Cardiac septum (tissue), 1 donor: ENCODE data around the gene TMCO4. TPM values are rescaled to one million over a fixed set of nuclear protein-coding genes. Genes with fewer than 3 reads are reported as not detected.
"Not testable (repeated sequence)": the region's sequence is repeated elsewhere in the genome, so short reads cannot be mapped to it uniquely, and the experiment has no call there.

ENCODE experiments used
- DNase-seq: peaks from one replicate; pipeline ENCODE4 v3.0.0-alpha.2; 2020; ENCODE audit warnings: low spot score
- intact Hi-C: fragments of 100-400 bp; cut with DNase I; formaldehyde crosslinking; loops from one replicate; pipeline ENCODE4 v1.14.0; 2022
- total RNA-seq: library from RNA; stranded (reverse); fragmentation: NEBNext Ultra II Directional; extraction: Animal tissue kit (Norgen Biotek cat#: 25700); gene quantifications from one replicate; pipeline ENCODE4 v1.2.1, GENCODE V29; 2021
- donor health status: DM: no; HTN: no; CAD: no.

TMCO4 gene
- total RNA-seq, 1 donor from 2014 or later = 9.3 TPM

DNA sequence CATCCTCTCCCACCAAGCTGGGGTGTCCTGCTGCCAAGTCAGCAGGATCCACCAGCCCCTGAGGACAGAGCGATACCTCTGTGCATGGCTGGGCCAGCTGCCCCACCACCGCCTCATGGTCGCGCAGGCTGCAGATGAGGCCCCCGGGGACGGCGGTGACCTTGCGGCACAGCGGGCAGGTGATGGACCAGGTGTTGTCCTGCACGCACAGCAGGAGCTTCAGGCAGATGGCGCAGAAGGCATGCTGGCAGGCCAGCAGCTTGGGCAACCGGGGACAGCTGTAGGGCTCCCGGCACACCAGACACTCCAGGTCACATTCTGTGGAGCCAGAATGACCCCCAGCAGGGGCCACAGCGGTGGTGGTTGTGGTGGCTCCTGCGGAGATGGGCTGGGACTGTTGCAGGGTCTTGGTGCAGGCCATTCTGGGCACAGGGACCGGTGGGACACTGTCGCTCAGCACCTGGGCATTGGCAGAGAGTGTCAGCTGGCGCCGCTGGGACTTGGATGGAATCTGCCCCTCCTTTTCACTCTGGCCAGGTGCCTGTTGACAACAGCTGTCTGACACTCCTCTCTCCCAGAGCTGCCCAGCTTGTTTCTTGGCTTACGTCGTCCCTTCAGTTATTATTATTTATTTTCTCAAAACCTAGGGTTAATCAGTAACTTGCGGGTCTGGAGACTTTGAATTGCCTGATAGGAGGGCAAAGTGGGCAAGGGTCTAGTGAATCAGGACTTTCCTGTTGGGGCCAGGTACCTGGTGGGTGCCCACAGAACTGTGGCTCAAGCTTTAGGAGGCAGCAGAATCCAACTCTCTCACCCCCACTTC lies 15.2 kb upstream of the TMCO4 start, which contains the start of gene RNF186:
TSS of gene RNF186 (minus strand) at position 603 of the 823 bp plus-strand sequence. CDS start at position 421, 182 bp downstream.
- intact Hi-C loops = no loop called here
- no peak for DNase-seq

GRCh38 chr1:19814244-19814661 lies 14.5 kb upstream of the TMCO4 start:
- DNase-seq = no peak
- intact Hi-C loops = no loop called here

DNA sequence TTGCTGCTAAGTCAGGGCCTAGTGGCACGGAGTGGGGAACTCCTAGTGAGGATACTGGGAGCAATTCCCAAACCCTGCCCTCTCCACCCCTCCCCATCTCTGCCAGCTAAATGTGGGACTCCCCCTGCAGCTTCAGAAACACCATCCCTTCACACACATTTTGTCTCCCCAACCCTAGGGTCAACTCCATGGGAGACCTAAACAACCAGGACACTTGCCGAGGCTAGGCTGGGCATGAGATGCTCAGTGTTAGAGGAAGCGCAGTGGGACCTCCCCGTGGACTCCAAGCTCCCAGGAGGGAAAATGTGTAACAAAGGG lies 13.9 kb upstream of the TMCO4 start:
- DNase-seq = no peak
- intact Hi-C loops = no loop called here

- intact Hi-C loops = no loop called here
- DNase-seq = no peak
These were observed 13.3 kb upstream of the TMCO4 start for GRCh38 chr1:19812875-19813642.

DNA sequence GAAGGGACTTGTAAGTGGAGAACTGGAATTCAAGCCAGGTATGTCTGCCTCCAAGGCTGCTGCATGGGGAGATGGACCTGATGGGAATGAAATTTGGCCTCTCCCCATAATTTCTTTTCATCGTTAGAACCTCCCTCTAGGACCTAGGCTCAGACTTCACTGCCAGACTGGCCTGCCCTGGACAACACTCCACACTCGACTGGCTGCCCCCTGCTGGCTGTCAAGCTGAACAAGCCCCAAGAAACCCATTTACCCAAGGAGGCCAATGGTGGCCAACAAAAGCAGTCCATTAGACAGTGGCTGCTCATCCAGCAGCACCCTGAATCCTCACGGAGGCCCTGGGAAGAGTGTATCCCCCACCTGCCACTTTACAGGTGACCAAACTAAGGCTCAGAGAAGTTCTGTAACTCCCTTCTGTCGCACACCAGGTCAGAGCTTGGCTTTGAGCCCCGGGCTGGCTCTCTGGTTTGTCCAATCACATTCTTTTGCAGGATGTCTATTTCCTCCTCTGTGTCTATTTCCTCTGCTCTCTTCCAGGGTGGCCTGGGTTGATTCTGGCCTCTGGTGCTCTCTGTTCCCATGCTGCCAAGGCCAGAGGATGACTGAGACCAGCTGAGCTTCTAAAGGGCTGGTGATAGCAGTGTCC lies 11.6 kb upstream of the TMCO4 start:
- no peak for DNase-seq
- intact Hi-C loops = no loop called here

- intact Hi-C loops = no loop called here
These were observed 9.5 kb upstream of the TMCO4 start for GRCh38 chr1:19809044-19809750.

DNA sequence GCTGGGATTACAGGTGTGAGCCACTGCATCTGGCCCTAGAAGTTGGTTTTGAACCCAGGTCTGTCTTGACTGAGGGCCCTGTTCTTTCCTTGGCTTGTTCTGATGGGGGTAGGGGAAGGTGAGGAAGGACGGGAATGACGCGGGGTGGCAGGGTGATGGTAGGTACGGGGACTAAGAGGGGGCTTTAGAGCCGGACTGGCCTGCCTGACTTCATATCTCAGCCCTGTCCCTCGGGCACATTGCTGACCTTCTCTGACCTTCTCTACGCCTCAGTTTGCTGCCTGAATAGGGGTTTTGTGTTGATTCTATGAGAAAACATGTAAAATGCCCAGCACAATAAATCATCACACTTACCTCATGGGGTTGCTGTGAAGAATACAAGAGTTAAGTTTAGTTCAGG lies 8.6 kb upstream of the TMCO4 start:
- DNase-seq = no peak
- intact Hi-C loops = no loop called here

More at GRCh38 chr1:19809044-19809750, 9.5 kb upstream of the TMCO4 start:
- no peak for DNase-seq

DNA sequence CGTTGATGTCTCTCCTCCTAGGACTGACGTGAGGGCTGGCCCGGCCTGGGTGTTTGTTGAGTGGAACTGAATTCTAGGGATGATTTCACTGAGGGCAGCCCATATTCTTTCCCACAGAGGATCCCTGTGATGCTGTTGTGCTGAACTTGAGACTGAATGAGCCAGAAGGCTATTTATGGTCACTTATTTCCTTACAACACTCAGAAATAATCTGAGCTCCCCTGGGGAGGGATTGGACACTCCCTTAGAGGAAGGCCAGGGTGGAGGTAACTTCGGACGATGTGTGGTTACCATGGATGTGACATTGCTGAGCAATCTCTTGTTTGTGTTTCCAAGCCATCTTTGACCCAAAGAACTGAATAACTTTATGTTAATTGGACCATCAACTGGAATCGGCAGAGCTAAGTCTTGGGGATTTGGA lies 5.1 kb upstream of the TMCO4 start:
- intact Hi-C loops = no loop called here
- DNase-seq = no peak

- no peak for DNase-seq
- intact Hi-C loops = no loop called here
These were observed 2.6 kb upstream of the TMCO4 start for GRCh38 chr1:19802269-19802668.

- intact Hi-C loops = no loop called here
- DNase-seq = peak; percentile 80
These were observed 524 bp upstream of the TMCO4 start for GRCh38 chr1:19800076-19800804.

DNA sequence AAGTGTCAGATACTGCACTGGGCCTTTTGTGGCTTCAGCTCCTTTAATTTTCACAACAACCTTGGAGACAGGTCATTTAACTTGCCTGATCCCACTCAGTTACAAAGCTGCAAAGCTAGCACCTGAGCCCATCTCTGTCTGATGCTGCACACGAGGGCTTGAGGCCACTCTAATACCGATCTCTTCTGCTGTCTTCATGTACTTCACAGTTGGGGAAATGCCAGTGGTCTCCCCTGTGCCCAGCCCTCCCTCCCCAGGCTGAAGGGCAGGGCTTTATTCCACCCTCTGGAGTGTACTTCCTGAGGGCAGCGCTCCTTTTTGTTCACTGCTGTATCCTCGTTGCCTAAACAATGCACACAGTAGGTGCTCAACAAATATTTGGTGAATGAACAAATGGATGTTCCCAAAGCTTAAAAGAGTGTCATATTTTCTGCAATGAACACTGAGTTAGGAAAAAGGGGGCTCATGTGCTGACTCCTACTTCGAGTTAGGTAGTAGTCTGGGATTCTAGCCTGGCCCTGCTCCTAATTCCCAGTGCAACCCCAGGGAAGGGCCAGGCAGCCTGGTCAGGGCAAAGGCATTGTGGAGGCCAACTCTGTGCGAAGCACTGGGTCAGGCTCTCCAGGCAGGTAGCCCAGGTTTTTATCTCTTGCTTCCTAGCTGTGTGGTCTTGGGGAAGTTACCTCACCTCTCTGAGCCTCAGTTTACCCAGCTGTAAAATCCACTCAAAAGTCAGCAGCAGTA lies 1.1 kb downstream of the TMCO4 start:
- intact Hi-C loops = no loop called here
- DNase-seq = no peak

GRCh38 chr1:19797827-19798226 lies 1.9 kb downstream of the TMCO4 start:
- intact Hi-C loops = no loop called here
- DNase-seq = no peak

DNA sequence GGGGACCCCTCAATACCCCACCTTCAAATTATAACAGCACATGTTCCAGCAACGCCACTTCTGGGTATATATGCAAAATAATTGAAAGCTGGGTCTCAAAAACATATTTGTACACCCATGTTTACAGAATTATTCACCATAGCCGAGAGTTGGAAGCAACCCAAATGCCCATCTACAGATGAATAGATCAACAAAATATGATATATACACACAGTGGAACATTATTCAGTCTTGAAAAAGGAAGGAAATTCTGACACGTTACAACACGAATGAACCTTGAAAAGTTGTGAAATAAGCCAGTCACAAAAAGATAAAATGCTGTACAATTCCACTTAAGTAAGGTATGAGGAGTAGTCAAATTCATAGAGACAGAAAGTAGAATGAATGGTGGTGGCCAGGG lies 5.1 kb downstream of the TMCO4 start:
- no peak for DNase-seq
- intact Hi-C loops = no loop called here

DNA sequence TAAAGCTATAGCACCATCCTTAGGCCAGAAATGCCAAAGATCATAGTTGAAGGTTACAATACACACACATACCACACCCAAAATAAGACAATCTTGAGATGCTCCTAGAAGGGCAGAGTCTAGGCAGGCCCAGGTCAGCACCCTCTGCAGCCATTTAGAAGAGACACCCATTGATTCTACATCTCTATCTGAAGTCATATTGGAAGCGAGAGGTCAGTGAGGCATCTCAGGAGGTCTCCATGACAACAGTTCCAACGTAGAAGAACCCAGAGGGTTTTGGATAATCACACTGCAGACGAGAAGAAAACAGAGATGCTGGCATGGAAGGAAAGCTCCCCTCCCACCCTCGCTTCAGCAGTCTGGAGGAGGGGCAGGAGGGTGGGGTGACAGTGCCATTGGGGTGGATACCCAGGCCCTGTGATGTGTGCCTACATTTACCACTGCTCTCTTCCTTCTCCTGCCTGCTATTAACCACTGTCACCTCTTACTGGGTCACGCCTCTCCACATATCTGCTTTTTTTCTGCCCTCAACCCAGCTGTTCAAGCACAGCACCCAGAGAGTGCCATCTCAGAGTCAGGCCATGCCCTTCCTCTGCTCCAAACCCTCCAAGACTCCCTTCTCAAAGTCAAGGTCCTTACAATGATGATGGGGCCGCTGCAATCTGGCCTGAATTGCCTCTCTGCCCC lies 6.2 kb downstream of the TMCO4 start:
- no peak for DNase-seq
- intact Hi-C loops = no loop called here

GRCh38 chr1:19792237-19793002 lies 7.3 kb downstream of the TMCO4 start:
- DNase-seq = no peak
- intact Hi-C loops = no loop called here

DNA sequence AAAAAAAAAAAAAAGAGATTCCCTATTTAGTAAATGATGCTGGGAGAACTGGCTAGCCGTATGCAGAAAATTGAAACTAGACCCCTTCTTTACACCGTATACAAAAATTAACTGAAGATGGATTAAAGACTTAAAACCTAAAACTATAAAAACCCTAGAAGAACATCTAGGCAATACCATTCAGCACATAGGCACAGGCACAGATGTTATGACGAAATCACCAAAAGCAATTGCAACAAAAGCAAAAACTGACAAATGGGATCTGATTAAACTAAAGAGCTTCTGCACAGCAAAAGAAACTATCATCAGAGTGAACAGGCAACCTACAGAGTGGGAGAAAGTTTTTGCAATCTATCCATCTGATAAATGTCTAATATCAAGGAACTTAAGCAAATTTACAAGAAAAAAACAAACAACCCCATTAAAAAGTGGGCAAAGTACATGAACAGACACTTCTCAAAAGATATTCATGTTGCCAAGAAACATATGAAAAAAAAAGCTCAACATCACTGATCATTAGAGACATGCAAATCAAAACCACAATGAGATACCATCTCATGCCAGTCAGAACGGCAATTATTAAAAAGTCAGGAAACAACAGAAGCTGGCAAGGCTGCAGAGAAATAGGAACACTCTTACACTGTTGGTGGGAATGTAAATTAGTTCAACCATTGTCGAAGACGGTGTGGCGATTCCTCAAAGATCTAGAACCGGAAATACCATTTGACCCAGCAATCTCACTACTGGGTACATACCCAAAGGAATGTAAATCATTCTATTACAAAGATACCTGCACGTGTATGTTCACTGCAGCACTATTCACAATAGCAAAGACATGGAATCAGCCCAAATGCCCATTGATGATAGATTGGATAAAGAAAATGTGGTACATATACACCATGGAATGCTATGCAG lies 9.4 kb downstream of the TMCO4 start:
- DNase-seq, intact Hi-C loops: not testable (repeated sequence)
